Measurements from ENCODE around the gene RNF168. TPM values are rescaled to one million over a fixed set of nuclear protein-coding genes. Genes with fewer than 3 reads are reported as not detected.
A peak's percentile ranks its signal among the peaks of the same experiment; 100 is the strongest.

Gene RNF168
- total and polyA plus RNA-seq, 12 donors: 6.4 to 32.8 (median 20.4) TPM

DNA sequence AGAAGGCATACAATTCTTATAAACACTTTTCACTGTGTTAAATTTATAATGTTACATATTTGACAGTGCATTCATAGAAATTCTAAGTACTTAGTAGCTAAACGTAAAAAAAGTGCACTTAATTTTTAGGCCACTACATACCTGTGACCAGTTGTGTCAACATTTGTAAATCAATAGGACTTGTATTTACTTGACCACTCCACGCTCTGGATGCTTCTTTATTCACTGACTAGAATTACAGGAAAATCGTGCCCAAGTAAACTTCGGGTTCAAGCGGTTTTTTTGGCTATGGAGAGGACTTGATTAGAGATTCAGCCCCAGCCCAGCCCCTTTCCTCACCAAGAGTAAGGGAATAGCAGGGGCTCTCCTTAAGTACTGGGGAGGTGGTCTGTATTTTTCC lies 43.0 kb upstream of the RNF168 start:
- intact Hi-C loops (cut with DNase I): loop anchor here in 1 of 10 donors (10.0 kb wide), 1 partner anchor 418 kb away; the partner anchor contains the start of gene PIGZ
- Histone ChIP-seq H3K27me3 (no peaks in the 10 kb centered on the region), H3K4me1 (no peaks in the 10 kb centered on the region), H3K4me3 (no peak overlapping the region), H3K27ac (no peak overlapping the region), H3K36me3 (no peaks in the 10 kb centered on the region), H3K9me3 (peaks cover 0 to 17% (median 0%) of the 10 kb centered on the region in 11 donors)
- TF ChIP-seq, protein P1, sequence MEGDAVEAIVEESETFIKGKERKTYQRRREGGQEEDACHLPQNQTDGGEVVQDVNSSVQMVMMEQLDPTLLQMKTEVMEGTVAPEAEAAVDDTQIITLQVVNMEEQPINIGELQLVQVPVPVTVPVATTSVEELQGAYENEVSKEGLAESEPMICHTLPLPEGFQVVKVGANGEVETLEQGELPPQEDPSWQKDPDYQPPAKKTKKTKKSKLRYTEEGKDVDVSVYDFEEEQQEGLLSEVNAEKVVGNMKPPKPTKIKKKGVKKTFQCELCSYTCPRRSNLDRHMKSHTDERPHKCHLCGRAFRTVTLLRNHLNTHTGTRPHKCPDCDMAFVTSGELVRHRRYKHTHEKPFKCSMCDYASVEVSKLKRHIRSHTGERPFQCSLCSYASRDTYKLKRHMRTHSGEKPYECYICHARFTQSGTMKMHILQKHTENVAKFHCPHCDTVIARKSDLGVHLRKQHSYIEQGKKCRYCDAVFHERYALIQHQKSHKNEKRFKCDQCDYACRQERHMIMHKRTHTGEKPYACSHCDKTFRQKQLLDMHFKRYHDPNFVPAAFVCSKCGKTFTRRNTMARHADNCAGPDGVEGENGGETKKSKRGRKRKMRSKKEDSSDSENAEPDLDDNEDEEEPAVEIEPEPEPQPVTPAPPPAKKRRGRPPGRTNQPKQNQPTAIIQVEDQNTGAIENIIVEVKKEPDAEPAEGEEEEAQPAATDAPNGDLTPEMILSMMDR (IDR thresholded peaks at IDR 0.05): no peak
- DNase-seq (no peak), ATAC-seq (no peak)
- 85% methylated on average over 5 of the region's 5 CpGs for WGBS, 2 donors

DNA sequence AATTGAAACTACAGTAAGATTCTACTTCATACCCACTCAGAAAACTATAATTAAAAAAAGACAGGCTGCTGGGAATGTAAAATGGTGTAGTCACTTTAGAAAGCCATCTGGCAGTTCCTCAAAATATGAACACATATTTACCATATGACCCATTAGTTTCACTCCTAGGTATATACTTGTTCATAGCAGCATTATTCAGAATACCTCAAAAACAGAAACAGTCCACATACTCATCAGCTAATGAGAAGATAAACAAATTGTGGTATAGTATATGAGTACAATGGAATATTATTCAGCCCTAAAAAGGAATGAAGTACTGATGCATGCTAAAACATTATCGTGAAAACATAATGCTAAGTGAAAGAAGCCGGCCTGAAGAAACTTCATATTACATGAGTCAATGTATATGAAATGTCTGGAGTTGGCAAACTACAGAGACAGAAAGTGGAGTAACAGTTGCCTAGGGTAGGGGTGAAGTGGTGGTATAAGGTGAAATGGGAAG lies 41.0 kb upstream of the RNF168 start:
- no peak overlapping the region for H3K27ac ChIP-seq
- ATAC-seq: no peak
- WGBS, 2 donors: 96% methylated on average over 2 of the region's 2 CpGs
- intact Hi-C loops (cut with DNase I): loop anchor here in 1 of 10 donors (10.0 kb wide), 1 partner anchor 420 kb away; the partner anchor contains the start of gene PIGZ
- peaks cover 0 to 7% (median 0%) of the 10 kb centered on the region in 11 donors for H3K9me3 ChIP-seq
- DNase-seq: no peak
- no peaks in the 10 kb centered on the region for H3K36me3 ChIP-seq
- H3K27me3 ChIP-seq: peaks cover 0 to 4% (median 0%) of the 10 kb centered on the region in 7 donors
- H3K4me3 ChIP-seq: no peak overlapping the region
- no peaks in the 10 kb centered on the region for H3K4me1 ChIP-seq
- TF ChIP-seq, protein P1 (IDR thresholded peaks at IDR 0.05): no peak

DNA sequence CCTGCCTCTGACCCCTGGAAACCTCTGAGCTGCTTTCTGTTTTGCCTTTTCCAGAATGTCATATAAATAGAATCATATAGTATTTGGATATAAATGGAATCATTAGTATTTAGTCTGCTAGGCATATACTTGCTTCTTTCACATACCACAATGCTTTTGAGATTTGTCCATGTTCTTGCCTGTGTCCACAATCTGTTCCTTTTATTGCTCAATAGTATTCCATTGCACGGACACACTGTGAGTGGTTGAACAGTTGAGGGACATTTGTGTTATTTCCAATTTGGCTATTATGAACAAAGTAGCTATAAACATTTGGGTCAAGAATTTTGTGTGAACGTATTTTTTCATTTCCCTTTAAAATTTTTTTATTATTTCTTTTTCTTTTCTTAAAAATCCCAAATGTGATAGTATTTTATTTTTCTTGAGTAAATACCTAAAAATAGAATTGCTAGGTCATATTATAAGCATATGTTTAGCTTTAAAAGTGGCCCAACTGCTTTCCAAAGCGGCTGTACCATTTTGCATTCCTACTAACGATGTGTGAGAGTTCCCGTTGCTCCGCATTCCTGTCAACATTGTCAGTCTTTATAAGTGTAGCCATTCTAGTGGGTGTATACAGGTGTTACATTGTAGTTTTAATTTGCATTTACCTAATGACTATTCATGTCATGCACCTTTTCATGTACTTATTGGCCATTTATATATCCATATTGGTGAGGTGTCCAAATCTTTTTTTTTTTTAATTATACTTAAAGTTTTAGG lies 38.3 kb upstream of the RNF168 start:
- Histone ChIP-seq H3K36me3 (no peaks in the 10 kb centered on the region), H3K4me3 (no peak overlapping the region), H3K27me3 (peaks cover 0 to 4% (median 0%) of the 10 kb centered on the region in 7 donors), H3K4me1 (no peaks in the 10 kb centered on the region), H3K27ac (no peak overlapping the region), H3K9me3 (no peaks in the 10 kb centered on the region)
- TF ChIP-seq, protein P1 (IDR thresholded peaks at IDR 0.05): no peak
- 87 to 89% methylated on average over 6 of the region's 6 CpGs for WGBS, 2 donors
- intact Hi-C loops (cut with DNase I): loop anchor here in 1 of 10 donors (10.0 kb wide), 1 partner anchor 423 kb away; the partner anchor contains the start of gene PIGZ
- ATAC-seq: no peak
- DNase-seq: no peak

DNA sequence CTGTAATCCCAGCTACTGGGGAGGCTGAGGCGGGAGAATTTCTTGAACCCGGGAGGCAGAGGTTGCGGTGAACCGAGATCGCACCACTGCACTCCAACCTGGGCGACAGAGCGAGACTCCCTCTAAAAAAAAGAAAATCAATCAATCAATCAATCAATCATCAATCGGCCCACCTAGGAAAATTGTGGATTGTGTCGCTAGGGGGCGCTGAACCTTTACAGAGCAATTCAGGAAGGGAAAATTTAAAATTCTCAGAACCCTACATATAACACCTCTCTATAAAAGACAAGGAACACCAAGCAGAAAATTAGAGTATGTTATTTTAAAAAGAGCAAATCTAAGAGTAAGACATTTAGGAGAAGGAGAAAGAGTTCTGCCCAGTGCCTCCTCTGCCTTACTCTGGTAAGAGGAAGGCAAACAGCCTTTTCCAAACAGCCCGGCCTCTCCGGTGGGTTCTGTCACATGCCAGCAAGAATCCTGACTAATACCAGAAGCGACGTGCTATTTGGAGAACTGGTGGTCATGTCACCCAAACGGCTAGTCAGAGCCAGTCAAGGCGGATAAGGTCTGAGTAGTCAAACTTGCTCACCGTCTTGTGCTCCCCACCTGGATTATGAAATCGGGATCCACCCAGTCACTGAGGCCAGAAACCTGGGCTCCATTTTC lies 33.9 kb upstream of the RNF168 start:
- H3K27ac ChIP-seq: no peak overlapping the region
- TF ChIP-seq, protein P1 (IDR thresholded peaks at IDR 0.05): peak; percentile 43 to 74 (median 62)
- no peaks in the 10 kb centered on the region for H3K9me3 ChIP-seq
- H3K27me3 ChIP-seq: peaks cover 0 to 9% (median 0%) of the 10 kb centered on the region in 7 donors
- ATAC-seq (no peak), DNase-seq (no peak)
- no peak overlapping the region for H3K4me3 ChIP-seq
- no peaks in the 10 kb centered on the region for H3K36me3 ChIP-seq
- intact Hi-C loops (cut with DNase I): loop anchor here in 8 of 10 donors (5.0 to 10.0 kb wide), 4 partner anchors 137 to 537 kb away; no protein-coding TSS in a partner anchor
- WGBS, 2 donors: 40 to 41% methylated on average over 18 of the region's 18 CpGs
- H3K4me1 ChIP-seq: no peaks in the 10 kb centered on the region
